GM12892 (cell line): ENCODE data around the gene LIFR.

ENCODE experiments used
- POLR2A ChIP-seq: IDR thresholded peaks from 2 replicates; pipeline ENCODE4 v1.6.1; 2011; ENCODE audit warnings: low read depth, low read length, control low read depth
- POLR2AphosphoS5 ChIP-seq: IDR thresholded peaks from 2 replicates; pipeline ENCODE4 v1.6.1; 2011; ENCODE audit warnings: low read depth, low read length, control low read depth

DNA sequence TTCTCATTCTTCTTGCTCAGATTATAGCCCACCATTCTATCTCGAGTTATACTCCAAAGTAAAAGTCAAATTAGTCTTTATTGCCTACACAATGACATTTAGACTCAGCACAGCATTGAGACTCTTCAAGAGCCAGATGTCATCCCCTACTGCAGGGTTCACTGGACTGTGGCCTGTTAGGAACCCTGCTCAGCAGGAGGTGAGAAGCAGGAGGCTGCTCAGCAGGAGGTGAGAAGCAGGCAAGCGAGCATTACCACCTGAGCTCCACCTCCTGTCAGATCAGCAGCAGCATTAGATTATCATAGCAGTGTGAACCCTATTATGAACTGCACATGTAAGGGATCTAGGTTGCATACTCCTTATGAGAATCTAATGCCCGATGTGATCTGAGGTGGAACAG lies 12.7 kb upstream of the LIFR start:
- TF ChIP-seq POLR2A (no peak), POLR2AphosphoS5 (no peak)
